GM18867 (cell line): ENCODE measurements around the gene TMPRSS13.
A peak's percentile ranks its signal among the peaks of the same experiment; 100 is the strongest.
"Not testable (repeated sequence)": the region's sequence is repeated elsewhere in the genome, so short reads cannot be mapped to it uniquely, and the experiment has no call there.

Experiments
- ATAC-seq: cut with Tn5 transposase; IDR thresholded peaks from one replicate; pipeline ENCODE4 v1.9.1; 2021; ENCODE audit warnings: mild to moderate bottlenecking, moderate library complexity; ENCODE audit not compliant: unreplicated experiment

Gene TMPRSS13

DNA sequence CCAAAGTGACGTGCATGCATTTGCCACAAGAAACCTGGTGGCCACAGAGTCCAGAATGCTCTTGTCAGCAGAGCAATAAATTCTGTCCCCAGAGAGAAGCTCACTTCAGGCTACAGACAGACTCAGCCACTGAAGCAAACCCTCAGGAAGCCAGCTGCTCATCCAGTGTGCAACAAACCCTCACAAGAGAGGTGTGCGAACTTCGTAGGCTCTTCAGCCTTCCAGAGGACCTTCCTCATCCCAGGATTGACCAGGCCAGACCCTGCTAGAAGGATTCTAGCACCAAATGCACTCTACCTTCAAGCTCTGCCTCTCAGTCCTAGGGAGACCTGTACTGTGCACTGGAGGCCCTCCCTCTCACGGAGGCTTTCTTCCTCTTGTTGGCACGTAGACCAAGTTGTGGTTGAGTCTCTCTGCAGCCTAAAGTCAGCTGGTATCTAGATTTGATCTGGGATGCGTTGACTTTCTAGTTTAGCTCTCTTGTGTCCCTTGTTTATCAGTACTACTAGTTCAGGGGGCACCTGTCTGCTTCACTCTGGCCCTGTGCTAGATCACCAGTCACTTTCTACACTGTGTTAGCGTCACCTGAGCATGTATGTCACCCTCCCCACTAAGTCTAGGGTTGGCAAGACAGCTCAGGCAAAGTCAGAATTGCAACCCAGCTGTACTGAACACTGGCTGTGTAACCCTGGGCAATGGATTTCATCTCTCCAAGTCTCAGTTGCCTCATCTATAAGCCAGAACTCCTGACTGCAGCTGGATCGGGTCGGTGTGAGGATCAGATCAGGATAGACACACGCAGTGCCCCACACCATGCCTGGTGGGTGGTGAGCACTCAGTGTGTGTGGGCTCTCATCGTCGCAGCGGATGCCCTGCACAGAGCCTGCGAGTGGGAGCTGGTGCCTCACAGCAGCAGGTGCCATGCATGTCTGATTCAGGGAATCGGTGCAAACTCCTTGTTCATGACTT is 22.1 kb upstream of the TMPRSS13 start:
- ATAC-seq: no peak

DNA sequence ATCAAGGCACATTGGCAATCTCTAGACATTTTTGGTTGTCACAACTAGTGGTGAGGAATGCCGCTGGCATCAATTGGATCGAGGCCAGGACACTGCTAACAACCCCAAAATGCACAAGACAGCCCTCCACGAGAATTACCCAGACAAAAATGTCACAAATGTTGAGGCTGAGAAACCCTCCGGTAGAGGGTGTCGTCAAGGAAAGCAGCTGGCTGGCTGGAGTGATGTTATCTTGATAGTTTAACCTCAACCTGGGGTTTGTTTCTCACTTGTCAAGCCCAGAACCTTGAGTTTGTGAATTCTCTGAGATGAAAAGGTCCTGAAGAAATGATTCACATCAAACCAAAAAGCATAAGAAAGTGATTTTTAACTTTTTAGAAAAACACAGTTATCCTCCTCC is 21.1 kb upstream of the TMPRSS13 start:
- ATAC-seq: no peak

GRCh38 chr11:117949062-117949461 is 19.9 kb upstream of the TMPRSS13 start:
- ATAC-seq: no peak

GRCh38 chr11:117948466-117948865 is 19.3 kb upstream of the TMPRSS13 start:
- ATAC-seq: not testable (repeated sequence)

GRCh38 chr11:117947751-117948150 is 18.5 kb upstream of the TMPRSS13 start:
- not testable (repeated sequence) for ATAC-seq

- no peak for ATAC-seq
Observed at GRCh38 chr11:117946842-117947526, 17.8 kb upstream of the TMPRSS13 start.

- ATAC-seq: no peak
Observed at GRCh38 chr11:117946156-117946841, 17.1 kb upstream of the TMPRSS13 start.

DNA sequence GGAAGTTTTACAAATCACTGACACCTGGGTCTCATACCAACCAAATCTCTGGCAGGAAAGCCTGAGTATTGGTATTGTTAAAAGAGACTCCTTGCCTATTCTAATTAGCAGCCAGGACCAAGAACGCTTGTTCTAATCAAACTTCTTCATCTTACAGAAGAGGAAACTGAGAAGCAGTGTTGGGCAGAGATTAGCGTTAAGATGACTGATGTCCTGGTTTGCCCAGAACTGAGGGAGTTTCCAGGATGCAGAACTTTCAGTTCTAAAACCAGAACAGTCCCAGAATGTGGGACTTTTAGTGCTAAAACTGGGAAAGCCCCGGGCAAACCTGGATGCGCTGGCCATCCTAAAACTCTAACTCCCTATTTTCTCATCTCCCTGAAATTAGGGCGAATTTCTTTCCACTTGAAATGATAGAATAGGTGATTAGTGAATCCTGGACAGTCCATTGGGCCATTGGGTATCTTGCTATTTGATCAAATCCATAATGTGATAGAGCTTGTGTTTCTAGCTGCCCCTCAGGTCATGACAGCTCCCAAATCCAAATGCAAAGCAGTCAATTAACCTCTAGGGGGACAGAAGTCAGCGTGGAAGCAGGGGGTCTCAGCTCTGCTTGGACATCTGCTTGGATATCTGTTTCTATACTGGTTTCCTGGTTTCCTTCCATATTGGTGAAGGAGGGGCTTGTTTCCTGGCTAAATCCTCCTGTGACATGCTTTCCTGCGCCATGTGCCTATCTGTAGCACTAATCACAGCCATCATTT is 16.0 kb upstream of the TMPRSS13 start:
- ATAC-seq: no peak

- ATAC-seq: no peak
Observed at GRCh38 chr11:117944554-117944953, 15.4 kb upstream of the TMPRSS13 start.

DNA sequence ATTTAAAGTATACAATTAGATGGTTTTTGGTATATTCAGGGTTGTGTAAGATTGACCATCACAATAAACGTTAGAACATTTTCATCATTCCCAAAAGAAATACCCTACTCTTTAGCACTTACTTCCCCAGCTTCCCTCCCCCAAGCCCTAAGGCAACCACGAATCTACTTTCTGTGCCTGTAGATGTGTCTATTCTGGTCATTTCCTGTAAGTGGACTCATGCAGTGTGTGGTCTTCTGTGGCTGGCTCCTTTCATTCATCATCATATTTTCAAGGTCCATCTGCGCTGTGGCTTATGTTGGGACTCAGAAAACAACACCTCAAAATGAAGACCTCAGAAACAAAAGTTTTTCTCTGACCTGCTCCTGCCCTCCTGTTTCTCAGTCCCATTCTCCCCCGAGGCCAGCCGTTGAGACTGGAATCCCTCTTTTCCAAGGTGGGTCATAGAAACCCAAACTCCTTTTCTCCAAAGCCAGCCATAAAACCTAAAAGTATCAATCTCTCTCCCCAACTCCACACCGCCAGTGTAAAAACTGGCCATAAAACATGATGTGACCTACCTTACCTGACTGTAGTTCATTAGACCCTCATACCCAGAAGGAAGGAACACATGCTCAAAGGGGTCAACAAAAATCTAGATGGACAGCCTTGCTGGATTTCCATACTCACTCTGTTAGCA is 12.9 kb upstream of the TMPRSS13 start:
- ATAC-seq: no peak

DNA sequence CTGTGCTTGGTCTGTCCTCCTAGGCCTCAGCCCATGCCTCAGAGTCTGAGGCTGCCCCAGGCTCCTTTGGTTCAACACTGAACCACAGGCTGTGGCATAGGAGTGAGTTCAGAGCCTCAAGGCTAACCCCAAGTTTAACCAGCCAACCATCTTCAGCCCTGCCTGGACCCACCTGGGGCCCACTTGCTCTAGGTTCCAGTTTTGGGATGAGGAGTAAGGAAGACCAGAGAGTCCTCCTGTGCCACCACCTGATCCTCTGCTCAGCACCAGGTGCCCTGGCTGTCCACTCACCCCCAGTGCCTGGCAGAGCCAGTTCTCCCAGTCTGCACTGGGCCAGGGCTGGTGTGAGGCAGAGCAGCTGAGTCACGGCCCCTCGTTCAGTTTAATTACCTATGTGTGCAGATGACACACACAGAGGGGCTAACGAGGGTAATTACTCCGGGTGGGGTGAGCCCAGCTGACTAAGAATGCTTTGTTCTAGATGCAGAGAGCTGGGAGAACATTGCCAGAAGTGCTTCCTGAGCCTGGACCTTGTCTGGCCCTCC is 12.0 kb upstream of the TMPRSS13 start:
- no peak for ATAC-seq

DNA sequence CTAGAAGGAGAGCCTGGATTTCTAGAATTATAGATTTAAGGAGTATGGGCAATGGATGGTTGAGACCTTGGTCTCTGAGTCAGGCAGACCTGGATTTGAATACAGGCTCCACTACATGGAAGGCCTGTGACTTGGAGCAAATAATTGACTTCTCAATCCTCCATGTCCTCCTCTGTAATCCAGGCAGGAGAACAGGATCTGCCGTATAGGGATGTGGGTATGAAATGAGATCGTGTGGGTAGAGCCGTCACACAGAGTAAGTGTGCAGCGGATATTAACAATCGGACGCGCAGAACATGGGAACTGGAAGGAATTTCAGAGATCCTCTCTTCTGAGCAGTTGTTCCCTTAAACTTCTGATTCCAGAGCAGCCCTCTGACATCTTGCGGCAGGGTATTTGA is 11.5 kb upstream of the TMPRSS13 start:
- no peak for ATAC-seq

DNA sequence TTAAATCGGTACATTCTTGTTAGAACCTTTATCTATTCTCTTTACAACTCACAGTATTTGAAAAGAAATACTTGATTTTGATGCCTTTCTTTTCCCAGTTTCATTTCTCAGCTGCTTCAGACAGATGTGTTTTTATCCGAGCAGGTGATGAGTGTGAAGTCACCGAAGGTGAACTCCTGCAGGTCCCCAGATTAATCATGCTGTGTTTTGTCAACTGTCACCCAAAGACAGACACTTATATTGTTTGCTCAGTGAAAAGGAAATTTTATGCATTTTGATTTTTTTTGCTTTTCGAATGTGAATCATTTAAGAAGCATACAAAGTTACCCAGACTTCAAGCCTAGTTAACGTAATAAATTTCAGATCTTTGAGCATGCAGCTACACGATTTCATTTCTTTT is 7.8 kb upstream of the TMPRSS13 start:
- ATAC-seq: no peak

- no peak for ATAC-seq
Observed at GRCh38 chr11:117934526-117935307, 5.5 kb upstream of the TMPRSS13 start.

DNA sequence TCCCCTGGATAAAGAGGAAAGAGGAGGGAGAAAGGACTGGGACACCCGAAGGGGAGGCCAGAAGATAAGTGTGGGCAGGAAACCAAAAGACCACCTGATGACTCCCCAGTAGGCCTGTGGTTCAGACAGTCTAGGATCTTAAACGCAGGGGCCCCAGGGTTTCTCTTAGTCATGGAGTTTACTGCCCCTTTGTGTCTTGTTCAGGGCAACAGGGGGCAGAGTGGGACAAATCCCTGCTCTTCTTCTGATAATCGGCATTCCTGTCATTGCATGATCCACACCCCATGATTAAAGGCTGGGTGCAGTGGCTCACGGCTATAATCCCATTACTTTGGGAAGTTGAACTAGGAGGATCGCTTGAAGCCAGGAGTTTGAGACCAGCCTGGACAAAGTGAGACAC is 4.7 kb upstream of the TMPRSS13 start:
- no peak for ATAC-seq

DNA sequence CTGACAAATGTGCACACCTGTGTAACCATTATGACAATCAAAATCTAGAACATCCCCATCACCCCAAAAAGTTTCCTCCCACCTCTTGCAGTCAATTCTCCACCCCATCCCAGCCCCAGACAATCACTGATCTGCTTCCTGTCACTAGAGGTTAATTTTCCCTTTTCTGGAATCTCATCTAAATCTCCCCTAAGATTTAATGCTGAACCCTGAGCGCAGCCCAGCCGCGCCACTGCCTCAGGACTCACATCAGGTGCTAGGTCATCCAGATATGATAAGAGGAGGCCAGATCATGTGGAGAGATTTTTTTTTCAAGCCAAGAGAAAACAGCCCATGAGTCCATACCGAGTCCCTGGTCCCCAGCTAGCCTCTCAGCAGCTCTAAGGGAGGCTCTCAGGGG is 4.3 kb upstream of the TMPRSS13 start:
- ATAC-seq: no peak

- no peak for ATAC-seq
Observed at GRCh38 chr11:117932947-117933346, 3.7 kb upstream of the TMPRSS13 start.

DNA sequence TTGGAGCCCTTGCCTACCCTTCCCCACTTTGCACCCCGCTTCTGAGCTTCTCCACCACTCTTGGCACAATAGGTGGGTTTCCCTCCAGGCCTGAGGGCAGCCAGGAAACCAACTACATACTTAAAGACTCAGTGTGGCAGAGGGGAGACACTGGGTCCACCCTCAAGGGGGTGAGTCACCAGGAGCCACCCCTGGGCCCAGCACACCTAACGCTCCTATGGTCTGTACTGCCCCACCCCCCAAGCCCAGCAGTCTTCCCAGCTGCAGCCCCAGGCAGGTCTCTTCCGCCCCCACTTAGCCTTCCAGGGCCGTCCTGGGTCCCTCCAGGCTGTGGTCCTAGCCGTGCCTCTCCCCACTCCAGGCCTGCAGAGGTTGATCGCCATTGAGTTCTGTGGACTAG is 3.2 kb upstream of the TMPRSS13 start:
- ATAC-seq: no peak

DNA sequence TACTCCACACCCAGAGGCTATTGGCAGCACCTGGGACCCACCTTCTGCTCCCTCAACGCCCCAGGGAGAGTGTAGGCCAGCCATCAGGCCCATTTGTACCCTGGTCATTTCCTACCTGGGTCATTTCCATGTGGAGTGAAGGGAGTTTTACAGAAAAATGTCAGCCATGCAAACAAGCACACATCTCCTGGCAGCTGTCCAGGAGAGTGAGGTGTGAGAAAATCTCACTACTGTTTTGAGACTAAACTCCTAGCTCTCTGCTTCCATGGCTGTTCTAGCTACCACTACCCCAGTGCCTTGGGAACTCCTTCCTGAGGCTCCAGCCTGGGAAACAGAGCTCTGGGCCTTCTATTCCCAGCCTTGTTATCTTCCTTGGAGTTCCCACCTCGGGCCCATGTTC is 2.8 kb upstream of the TMPRSS13 start:
- peak; percentile 58 for ATAC-seq
